Hair follicle dermal papilla cell (primary cell): ENCODE measurements around the gene KLHL21. TPM values are rescaled to one million over a fixed set of nuclear protein-coding genes. Genes with fewer than 3 reads are reported as not detected.

Experiments
- small RNA-seq: library from RNA; depleted of rRNA; stranded (forward); fragments of <200 nt; gene quantifications from one replicate; pipeline ENCODE3, GENCODE V24; 2012
- total RNA-seq: library from RNA; depleted of rRNA; stranded (reverse); fragments of >200 nt; gene quantifications from 2 replicates; pipeline ENCODE4 v1.2.3, GENCODE V29; 2012

Gene KLHL21
- 70.1 and 70.9 TPM in 2 replicates for total RNA-seq

GRCh38 chr1:6602669-6603237, at the start of gene KLHL21:
Gene KLHL21 (minus strand): TSS chr1:6602869. CDS start chr1:6602817, 52 bp downstream.

GRCh38 chr1:6624710-6625583, 22.3 kb upstream of the KLHL21 start, which contains the start of gene THAP3:
Gene THAP3 (plus strand): TSS chr1:6624868. CDS start chr1:6625219, 351 bp downstream.

GRCh38 chr1:6613361-6614018, 10.8 kb upstream of the KLHL21 start, which contains the start of gene PHF13:
Gene PHF13 (plus strand): TSS chr1:6613731. CDS start chr1:6614067, 336 bp downstream.

GRCh38 chr1:6579374-6580118, 23.1 kb downstream of the KLHL21 start, which contains the start of gene ZBTB48:
Gene ZBTB48 (plus strand): TSS chr1:6579994. CDS start chr1:6580610, 616 bp downstream.

GRCh38 chr1:6554907-6555778, 47.5 kb downstream of the KLHL21 start, which contains the start of gene TAS1R1:
Gene TAS1R1 (plus strand): TSS chr1:6555307. CDS start chr1:6555374, 67 bp downstream.

GRCh38 chr1:6554031-6554906, 48.4 kb downstream of the KLHL21 start, which contains the start of gene NOL9:
Gene NOL9 (minus strand): TSS chr1:6554513. CDS start chr1:6554502, 11 bp downstream.

Small RNA genes lying within 50 kb of the gene (small RNA-seq; reads per million reads assigned to genes)
- not detected for gene RNU6-731P

Other genes with a start within 250 kb of the KLHL21 start
- gene ACOT7, start 209.1 kb downstream of the KLHL21 start, total RNA-seq = 12.0 and 17.7 TPM in 2 replicates
- gene HES2, start 182.9 kb downstream of the KLHL21 start, total RNA-seq = under 0.01 TPM in 1 of 2 replicates, not detected in the other
- not detected in 2 replicates for gene ESPN, start 178.1 kb downstream of the KLHL21 start, total RNA-seq
- gene TNFRSF25, start 136.7 kb downstream of the KLHL21 start, total RNA-seq = 2.8 and 3.4 TPM in 2 replicates
- 12.6 and 18.0 TPM in 2 replicates for gene PLEKHG5, start 111.2 kb downstream of the KLHL21 start, total RNA-seq
- gene NOL9, start 48.4 kb downstream of the KLHL21 start, total RNA-seq = 30.2 and 38.9 TPM in 2 replicates
- 0.49 and 0.65 TPM in 2 replicates for gene TAS1R1, start 47.6 kb downstream of the KLHL21 start, total RNA-seq
- gene ZBTB48, start 22.9 kb downstream of the KLHL21 start, total RNA-seq = 12.9 and 14.0 TPM in 2 replicates
- 14.9 and 15.6 TPM in 2 replicates for gene PHF13, start 10.9 kb upstream of the KLHL21 start, total RNA-seq
- gene THAP3, start 22.0 kb upstream of the KLHL21 start, total RNA-seq = 16.5 and 17.2 TPM in 2 replicates
- 23.9 and 31.2 TPM in 2 replicates for gene DNAJC11, start 98.9 kb upstream of the KLHL21 start, total RNA-seq
- 29.7 and 31.1 TPM in 2 replicates for gene CAMTA1, start 182.6 kb upstream of the KLHL21 start, total RNA-seq